ENCODE results near the gene SS18L1. TPM values are rescaled to one million over a fixed set of nuclear protein-coding genes. Genes with fewer than 3 reads are reported as not detected.

The SS18L1 gene
- total RNA-seq, 4 donors from 2014 or later: 14.7 to 23.2 (median 22.1) TPM

GRCh38 chr20:62190639-62191411 lies 47.3 kb downstream of the SS18L1 start:
- in situ Hi-C loops (cut with MboI; ENCODE audit: low pct_ligation_motif_present in 1 of 4, low pct_unique_long_range_greater_than_20kb in 1 of 4, low sequenced_read_pairs in 3 of 4): no loop called here
- intact Hi-C loops (cut with DNase I; ENCODE audit: low total_unique reads): no loop called here
- no peak overlapping the region for H3K4me3 ChIP-seq
- DNase-seq: no peak
- H3K27ac ChIP-seq: no peak overlapping the region
- TF ChIP-seq EP300 (IDR thresholded peaks at IDR 0.05; ENCODE audit: low read depth) (no peak), CTCF (IDR thresholded peaks at IDR 0.05) (no peak)
- H3K27me3 ChIP-seq: no peaks in the 10 kb centered on the region
- WGBS, 2 donors (ENCODE audit: low coverage in 1 of 2): 89 to 93% methylated on average over 8 to 25 of the region's 25 CpGs
- H3K9me3 ChIP-seq: no peaks in the 10 kb centered on the region
- H3K4me1 ChIP-seq: peaks cover 0 to 7% (median 3%) of the 10 kb centered on the region in 4 donors
- peaks cover 0 to 5% (median 2%) of the 10 kb centered on the region in 4 donors for H3K36me3 ChIP-seq

GRCh38 chr20:62191781-62192559 lies 48.4 kb downstream of the SS18L1 start:
- intact Hi-C loops (cut with DNase I; ENCODE audit: low total_unique reads) (no loop called here), in situ Hi-C loops (cut with MboI; ENCODE audit: low pct_ligation_motif_present in 1 of 4, low pct_unique_long_range_greater_than_20kb in 1 of 4, low sequenced_read_pairs in 3 of 4) (no loop called here)
- no peak for DNase-seq
- no peak for TF ChIP-seq EP300 (IDR thresholded peaks at IDR 0.05; ENCODE audit: low read depth)
- TF ChIP-seq POLR2A (IDR thresholded peaks at IDR 0.05): no peak
- no peak for TF ChIP-seq POLR2AphosphoS5 (IDR thresholded peaks at IDR 0.05)
- TF ChIP-seq CTCF (IDR thresholded peaks at IDR 0.05): no peak
- Histone ChIP-seq H3K27me3 (no peaks in the 10 kb centered on the region), H3K4me1 (peaks cover 0 to 7% (median 3%) of the 10 kb centered on the region in 4 donors), H3K9me3 (no peaks in the 10 kb centered on the region), H3K36me3 (peaks cover 0 to 12% (median 2%) of the 10 kb centered on the region in 4 donors), H3K4me3 (no peak overlapping the region), H3K27ac (no peak overlapping the region)
- WGBS, 2 donors (ENCODE audit: low coverage in 1 of 2): 89% methylated on average over 14 of the region's 14 CpGs; no CpG with 5 or more reads in 1 of the 2 donors

- no peak overlapping the region for H3K4me3 ChIP-seq
- 90 to 100% methylated on average over 2 to 10 of the region's 10 CpGs for WGBS, 2 donors (ENCODE audit: low coverage in 1 of 2)
- no peak for DNase-seq
- H3K27ac ChIP-seq: no peak overlapping the region
- H3K36me3 ChIP-seq: peaks cover 0 to 18% (median 3%) of the 10 kb centered on the region in 4 donors
- TF ChIP-seq EP300 (IDR thresholded peaks at IDR 0.05; ENCODE audit: low read depth) (no peak), POLR2AphosphoS5 (IDR thresholded peaks at IDR 0.05) (no peak), POLR2A (IDR thresholded peaks at IDR 0.05) (no peak), CTCF (IDR thresholded peaks at IDR 0.05) (no peak)
- intact Hi-C loops (cut with DNase I; ENCODE audit: low total_unique reads) (no loop called here), in situ Hi-C loops (cut with MboI; ENCODE audit: low pct_ligation_motif_present in 1 of 4, low pct_unique_long_range_greater_than_20kb in 1 of 4, low sequenced_read_pairs in 3 of 4) (no loop called here)
- H3K9me3 ChIP-seq: no peaks in the 10 kb centered on the region
- H3K27me3 ChIP-seq: no peaks in the 10 kb centered on the region
- H3K4me1 ChIP-seq: peaks cover 0 to under 1% (median under 1%) of the 10 kb centered on the region in 4 donors
Observed at GRCh38 chr20:62192635-62193034, 49.1 kb downstream of the SS18L1 start.
